Stomach (tissue), 4 donors: ENCODE measurements around the gene FHOD3.

Experiments used
- EP300 ChIP-seq: sonication (generic); formaldehyde crosslinking; IDR thresholded peaks from one replicate; pipeline ENCODE4 v1.6.1; 2017; ENCODE audit warnings: antibody characterized with exemption
- POLR2A ChIP-seq, 4 donors: fragments of 450-650 bp; IDR thresholded peaks; one replicate each; pipeline ENCODE4 v1.6.1; 2016; ENCODE audit warnings: antibody characterized with exemption in 4 of 4, control low read depth in 2 of 4, mild to moderate bottlenecking in 1 of 4, moderate library complexity in 1 of 4
- POLR2AphosphoS5 ChIP-seq, 3 donors: sonication (generic); formaldehyde crosslinking; IDR thresholded peaks; one replicate each; pipeline ENCODE4 v1.6.1; 2016; ENCODE audit warnings: antibody characterized with exemption in 3 of 3
- TF ChIP-seq, protein P1 (sequence below), 7 experiments: fragments of 450-650 bp in 4 of 7; fragments of 200-600 bp in 3 of 7; sonication (generic) in 3 of 7; IDR thresholded peaks; one replicate each; pipeline ENCODE4 v1.5.1; 2016 to 2019; ENCODE audit warnings: antibody characterized with exemption in 7 of 7, control low read depth in 2 of 7, mild to moderate bottlenecking in 1 of 7

GRCh38 chr18:36808681-36809080 is 511.2 kb downstream of the FHOD3 start:
- no peak for TF ChIP-seq POLR2A (IDR thresholded peaks at IDR 0.05)
- TF ChIP-seq, protein P1, sequence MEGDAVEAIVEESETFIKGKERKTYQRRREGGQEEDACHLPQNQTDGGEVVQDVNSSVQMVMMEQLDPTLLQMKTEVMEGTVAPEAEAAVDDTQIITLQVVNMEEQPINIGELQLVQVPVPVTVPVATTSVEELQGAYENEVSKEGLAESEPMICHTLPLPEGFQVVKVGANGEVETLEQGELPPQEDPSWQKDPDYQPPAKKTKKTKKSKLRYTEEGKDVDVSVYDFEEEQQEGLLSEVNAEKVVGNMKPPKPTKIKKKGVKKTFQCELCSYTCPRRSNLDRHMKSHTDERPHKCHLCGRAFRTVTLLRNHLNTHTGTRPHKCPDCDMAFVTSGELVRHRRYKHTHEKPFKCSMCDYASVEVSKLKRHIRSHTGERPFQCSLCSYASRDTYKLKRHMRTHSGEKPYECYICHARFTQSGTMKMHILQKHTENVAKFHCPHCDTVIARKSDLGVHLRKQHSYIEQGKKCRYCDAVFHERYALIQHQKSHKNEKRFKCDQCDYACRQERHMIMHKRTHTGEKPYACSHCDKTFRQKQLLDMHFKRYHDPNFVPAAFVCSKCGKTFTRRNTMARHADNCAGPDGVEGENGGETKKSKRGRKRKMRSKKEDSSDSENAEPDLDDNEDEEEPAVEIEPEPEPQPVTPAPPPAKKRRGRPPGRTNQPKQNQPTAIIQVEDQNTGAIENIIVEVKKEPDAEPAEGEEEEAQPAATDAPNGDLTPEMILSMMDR (IDR thresholded peaks at IDR 0.05), result no peak
- TF ChIP-seq POLR2AphosphoS5 (IDR thresholded peaks at IDR 0.05), result no peak
- TF ChIP-seq EP300, result no peak
